ENCODE data around the gene FTO.

DNA sequence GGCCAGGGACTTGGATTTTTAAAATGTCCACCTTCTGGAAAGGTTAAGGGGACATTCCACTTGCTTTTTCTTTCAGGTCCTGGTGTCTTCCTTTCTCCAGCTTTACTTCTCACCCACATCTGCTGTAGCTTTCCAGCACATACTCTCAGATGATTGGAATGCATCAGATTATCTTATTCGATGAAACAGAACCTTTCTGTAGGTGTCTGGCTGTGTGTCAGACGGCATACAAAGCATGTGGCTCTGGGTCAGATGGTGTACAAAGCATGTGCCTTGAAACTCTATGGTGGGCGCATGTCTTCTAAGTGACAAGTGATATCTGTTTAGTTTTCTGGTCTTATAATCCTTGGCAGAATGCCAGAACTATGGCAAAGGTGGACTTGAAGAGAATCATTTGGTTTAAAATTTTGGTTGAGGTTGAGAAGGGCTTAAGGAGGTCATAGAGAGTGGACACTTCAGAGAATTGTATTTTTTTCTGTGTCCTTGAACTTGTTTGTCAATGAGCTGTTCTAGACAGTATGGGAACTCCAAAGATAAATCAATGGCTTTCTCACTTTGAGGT lies 125.3 kb downstream of the FTO start:
- TF ChIP-seq, protein P1, sequence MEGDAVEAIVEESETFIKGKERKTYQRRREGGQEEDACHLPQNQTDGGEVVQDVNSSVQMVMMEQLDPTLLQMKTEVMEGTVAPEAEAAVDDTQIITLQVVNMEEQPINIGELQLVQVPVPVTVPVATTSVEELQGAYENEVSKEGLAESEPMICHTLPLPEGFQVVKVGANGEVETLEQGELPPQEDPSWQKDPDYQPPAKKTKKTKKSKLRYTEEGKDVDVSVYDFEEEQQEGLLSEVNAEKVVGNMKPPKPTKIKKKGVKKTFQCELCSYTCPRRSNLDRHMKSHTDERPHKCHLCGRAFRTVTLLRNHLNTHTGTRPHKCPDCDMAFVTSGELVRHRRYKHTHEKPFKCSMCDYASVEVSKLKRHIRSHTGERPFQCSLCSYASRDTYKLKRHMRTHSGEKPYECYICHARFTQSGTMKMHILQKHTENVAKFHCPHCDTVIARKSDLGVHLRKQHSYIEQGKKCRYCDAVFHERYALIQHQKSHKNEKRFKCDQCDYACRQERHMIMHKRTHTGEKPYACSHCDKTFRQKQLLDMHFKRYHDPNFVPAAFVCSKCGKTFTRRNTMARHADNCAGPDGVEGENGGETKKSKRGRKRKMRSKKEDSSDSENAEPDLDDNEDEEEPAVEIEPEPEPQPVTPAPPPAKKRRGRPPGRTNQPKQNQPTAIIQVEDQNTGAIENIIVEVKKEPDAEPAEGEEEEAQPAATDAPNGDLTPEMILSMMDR (IDR thresholded peaks at IDR 0.05) = no peak
- no peak for TF ChIP-seq POLR2A (IDR thresholded peaks at IDR 0.05)

Data from thyroid gland (tissue), 4 donors.